NCI-H1092 (cell line): Measurements from ENCODE around the gene KRTAP4-5.
"Not testable (repeated sequence)": the region's sequence is repeated elsewhere in the genome, so short reads cannot be mapped to it uniquely, and the experiment has no call there.

Experiments
- DNase-seq: peaks from one replicate; lab custom pipeline; 2025; lab: John Stamatoyannopoulos, UW

The KRTAP4-5 gene

GRCh38 chr17:41147531-41148204 lies 2.0 kb downstream of the KRTAP4-5 start:
- DNase-seq: no peak

DNA sequence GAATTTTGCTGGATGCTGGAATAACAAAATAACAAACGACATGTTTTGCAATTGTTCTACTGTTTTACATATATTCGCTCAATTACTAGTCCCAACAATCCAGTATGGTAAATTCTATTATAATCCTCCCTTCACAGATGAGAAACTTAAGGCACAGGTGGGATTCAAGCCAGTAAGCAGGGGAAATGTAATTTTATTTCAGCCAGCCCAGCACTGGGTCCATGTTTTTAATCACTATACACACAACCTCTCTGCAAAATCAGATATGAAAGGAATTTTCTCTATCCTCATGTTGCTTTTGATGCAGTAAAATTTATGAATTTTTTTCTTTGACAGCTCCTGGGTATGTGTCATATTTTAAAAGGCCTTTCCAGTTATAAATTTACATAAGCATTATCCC lies 4.4 kb downstream of the KRTAP4-5 start:
- DNase-seq: no peak

- DNase-seq: no peak
Measured at GRCh38 chr17:41144846-41145245, 4.8 kb downstream of the KRTAP4-5 start.

GRCh38 chr17:41141361-41141760 lies 8.3 kb downstream of the KRTAP4-5 start:
- no peak for DNase-seq

DNA sequence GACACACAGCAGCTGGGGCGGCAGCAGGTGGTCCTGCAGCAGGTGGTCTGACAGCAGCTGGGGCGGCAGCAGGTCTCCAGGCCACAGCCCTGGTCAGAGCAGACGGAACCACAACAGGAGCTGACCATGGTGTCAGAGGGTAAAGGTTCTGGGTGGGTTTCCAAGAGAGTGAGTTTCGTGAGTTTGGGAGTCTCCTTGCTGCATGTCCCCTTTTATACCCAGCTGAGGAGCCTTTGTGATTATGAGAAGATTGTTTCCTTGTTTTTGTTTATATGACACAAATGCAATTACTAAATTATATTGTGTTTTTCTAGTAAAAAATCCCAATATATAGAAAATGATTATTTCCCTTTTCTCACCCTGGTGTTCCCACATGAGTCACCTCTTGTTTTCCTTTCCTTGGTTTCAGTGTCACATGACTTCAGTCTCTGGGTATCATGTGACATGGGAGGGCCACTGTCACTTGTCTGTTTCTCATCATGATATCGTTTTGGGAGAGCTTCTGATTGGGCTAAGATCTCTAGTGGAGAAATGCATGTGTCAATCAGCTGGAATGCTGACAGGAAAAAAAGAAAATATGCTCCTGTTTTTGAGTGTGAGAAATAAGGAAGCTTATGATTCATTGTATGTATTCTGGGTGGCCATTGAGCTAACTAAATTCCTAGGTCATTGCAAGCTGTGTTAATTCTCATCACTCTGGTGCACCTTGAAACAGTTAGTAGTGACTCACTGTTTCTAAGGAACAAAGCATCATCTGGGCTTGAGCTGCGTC lies 9.1 kb downstream of the KRTAP4-5 start, which contains the start of gene KRTAP4-6:
Gene KRTAP4-6 (minus strand): TSS at position 185 of the 772 bp plus-strand sequence. CDS start 57 bp downstream, at position 128.
- DNase-seq: no peak

DNA sequence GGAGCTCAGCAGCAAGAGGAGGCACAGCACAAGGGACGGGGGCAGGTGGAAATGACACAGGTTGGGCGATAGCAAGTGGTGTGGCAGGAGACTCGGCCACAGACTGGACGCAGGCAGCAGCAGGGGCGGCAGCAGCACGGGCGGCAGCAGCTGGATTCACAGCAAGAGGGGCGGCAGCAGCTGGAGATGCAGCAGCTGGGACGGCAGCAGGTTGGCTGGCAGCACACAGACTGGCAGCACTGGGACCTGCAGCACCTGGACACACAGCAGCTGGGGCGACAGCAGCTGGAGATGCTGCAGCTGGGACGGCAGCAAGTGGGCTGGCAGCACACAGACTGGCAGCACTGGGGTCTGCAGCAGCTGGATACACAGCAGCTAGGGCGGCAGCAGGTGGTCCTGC lies 9.8 kb downstream of the KRTAP4-5 start:
- not testable (repeated sequence) for DNase-seq

DNA sequence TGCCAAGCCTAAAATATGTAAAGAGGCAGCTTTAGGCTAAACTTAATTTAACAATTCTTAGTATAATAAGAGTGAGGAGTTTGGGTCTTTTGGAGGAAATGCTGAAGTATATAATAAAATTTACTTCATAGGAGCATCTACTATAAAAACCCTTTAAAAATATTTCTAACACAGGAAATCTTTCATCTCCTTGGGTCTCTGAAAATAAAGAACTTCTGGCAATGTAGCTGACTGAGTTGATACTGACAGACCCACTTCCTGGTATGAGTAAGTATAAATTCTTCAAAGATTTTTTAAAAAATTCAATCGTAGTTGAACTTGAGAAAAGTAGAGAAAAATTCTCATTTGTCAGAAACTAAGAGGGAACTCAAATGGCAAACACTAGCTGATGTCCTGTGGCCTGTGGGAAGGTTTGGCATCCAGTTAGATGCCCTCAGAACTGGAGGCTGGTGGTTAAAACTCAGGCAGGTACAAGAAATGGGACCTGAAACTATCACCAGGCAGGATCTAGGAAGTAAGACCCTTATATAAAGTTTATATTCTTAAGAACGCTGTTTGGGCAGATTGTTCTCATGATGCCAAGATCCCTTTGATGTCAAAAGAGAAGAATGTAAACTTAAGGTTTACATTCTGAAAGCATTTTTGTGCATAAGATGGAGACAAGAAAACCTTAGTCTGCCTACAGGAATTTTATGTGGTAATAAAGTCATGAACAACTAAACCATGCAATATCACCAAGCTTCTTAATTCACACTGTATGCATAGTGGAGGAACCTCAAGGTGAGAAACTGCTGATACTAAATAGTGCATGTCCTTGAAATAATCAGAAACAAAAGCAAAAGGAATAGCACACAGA lies 15.5 kb downstream of the KRTAP4-5 start:
- DNase-seq: no peak

DNA sequence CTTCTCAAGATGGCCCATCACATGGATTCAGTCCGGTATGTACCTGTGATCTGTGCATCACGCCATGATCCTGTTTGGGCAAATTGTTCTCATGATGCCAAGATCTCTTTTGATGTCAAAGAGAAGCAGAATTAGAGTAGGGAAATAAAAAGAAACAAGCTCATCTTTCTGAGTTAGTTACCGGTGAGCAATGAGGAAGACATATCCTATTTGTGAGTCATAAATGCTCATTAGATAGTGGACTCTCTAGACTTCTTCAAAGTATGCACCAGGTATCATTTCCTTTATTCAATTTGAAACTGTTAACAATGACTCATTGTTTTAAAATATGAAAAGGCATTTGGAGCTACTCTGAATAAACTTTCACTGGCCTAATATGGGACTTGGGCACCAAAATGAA lies 17.6 kb downstream of the KRTAP4-5 start:
- no peak for DNase-seq

DNA sequence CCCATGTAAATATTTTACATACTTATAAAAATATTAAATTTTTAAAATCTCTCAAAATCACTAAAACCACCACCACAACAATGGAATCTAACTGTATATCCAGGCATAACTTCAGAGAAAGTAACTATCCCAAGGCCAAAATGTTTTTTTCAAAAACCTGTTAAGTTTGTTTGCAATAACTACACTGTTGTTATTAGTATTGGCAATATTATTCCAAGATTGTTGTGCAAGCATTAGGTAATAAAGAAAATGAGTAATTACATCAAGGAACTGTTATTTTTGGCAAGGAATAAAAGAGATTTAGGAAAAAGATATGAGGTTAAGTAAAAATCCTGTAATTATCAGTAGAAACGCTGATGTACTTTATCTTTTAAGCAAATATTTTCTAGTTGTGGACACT lies 22.3 kb downstream of the KRTAP4-5 start:
- no peak for DNase-seq

DNA sequence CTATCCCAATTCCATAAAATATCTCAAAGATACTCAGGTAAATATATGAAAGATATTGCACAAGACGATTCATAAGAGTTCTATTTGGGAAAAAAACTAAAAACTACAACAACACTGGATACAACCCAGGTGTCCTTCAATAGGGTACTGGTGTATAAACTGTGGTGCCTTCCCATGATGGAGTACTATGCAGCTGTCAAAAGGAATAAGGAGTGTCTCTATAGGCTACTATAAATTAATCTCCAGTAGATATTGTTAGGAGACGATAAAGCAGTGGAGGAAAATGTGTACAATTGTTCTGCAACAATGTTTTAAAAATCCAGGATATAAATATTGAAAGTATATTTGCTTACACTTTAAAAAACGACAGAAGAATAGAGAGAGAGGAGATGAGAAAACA lies 23.2 kb downstream of the KRTAP4-5 start:
- no peak for DNase-seq

- DNase-seq: no peak
Measured at GRCh38 chr17:41125064-41125463, 24.6 kb downstream of the KRTAP4-5 start.

DNA sequence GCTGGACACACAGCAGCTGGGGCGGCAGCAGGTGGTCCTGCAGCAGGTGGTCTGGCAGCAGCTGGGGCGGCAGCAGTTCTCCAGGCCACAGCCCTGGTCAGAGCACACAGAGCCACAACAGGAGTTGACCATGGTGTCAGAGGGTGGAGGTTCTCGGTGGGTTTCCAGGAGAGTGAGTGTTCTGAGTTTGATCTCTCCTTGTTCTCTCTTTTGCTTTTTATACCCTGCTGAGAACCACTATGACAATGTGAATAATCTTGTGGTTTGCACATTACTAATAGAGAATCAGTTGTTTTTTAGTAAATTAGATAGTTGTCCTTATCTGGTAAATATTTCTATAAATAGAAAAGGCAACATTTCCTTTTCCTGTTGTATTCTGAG lies 25.6 kb downstream of the KRTAP4-5 start, which contains the start of gene KRTAP4-12:
Gene KRTAP4-12 (minus strand): TSS at position 192 of the 381 bp plus-strand sequence. CDS start 60 bp downstream, at position 132.
- DNase-seq: not testable (repeated sequence)

GRCh38 chr17:41123292-41123990 lies 26.2 kb downstream of the KRTAP4-5 start:
- not testable (repeated sequence) for DNase-seq

DNA sequence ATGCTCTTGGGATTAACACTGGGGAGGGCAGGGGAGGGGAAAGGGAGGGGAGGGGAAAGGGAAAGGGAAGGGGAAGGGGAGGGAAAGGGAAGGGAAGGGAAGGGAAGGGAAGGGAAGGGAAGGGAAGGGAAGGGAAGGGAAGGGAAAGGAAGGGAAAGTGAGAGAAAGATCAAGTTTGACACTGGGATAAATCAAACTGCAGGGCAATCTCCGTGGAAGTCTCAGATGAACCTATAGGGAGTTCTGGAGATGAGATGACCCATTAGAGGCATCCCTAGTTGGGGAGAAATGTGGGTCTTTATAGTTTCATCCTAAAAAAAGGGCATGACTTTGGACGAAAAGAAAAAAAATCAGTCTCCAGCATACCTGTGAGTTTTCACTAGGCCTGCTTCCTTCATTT lies 27.9 kb downstream of the KRTAP4-5 start:
- DNase-seq: no peak

GRCh38 chr17:41119696-41120690 lies 29.6 kb downstream of the KRTAP4-5 start:
- not testable (repeated sequence) for DNase-seq

DNA sequence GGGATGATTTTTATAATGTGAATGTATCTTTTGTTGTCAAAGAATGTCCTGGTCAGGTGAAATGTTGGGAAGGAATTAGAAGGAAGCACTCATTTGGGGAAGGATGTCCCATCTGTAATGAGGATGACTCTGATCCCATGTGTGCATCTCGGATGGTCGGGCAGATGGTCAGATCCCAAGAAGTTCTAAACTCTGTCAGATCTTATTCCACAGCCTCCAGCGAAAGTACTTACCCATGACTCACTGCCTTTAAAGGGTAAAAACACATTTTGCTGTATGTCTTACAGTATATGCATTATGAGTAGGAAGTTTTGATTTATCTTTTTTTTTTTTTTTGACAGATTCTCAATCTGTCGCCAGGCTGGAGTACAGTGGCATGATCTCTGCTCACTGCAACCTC lies 30.9 kb downstream of the KRTAP4-5 start:
- DNase-seq: no peak

DNA sequence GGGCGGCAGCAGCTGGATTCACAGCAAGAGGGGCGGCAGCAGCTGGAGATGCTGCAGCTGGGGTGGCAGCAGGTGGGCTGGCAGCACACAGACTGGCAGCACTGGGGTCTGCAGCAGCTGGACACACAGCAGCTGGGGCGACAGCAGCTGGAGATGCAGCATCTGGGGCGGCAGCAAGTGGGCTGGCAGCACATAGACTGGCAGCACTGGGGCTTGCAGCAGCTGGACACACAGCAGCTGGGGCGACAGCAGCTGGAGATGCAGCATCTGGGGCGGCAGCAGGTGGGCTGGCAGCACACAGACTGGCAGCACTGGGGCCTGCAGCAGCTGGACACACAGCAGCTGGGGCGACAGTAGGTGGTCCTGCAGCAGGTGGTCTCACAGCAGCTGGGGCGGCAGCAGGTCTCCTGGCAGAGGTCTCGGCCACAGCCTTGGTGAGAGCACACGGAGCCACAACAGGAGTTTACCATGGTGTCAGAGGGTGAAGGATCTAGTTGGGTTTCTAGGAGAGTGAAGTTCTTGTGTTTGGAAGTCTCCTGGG lies 31.7 kb downstream of the KRTAP4-5 start, which contains the start of gene KRTAP4-11:
Gene KRTAP4-11 (minus strand): TSS at position 528 of the 541 bp plus-strand sequence. CDS start 58 bp downstream, at position 470.
- DNase-seq: not testable (repeated sequence)

GRCh38 chr17:41116297-41116696 lies 33.3 kb downstream of the KRTAP4-5 start:
- no peak for DNase-seq

GRCh38 chr17:41111151-41111885 lies 38.3 kb downstream of the KRTAP4-5 start:
- no peak for DNase-seq
